Endothelial cell (in vitro differentiated cells): ENCODE measurements around the gene PRKACG. TPM values are rescaled to one million over a fixed set of nuclear protein-coding genes. Genes with fewer than 3 reads are reported as not detected.

ENCODE experiments used
- DNase-seq: peaks from one replicate; pipeline ENCODE4 v3.0.0; 2021; ENCODE audit warnings: low spot score
- H3K27ac Mint-ChIP-seq: one replicate; pipeline ENCODE4 v1.8.0; 2021; ENCODE audit warnings: mixed read lengths, inconsistent platforms; ENCODE audit not compliant: unreplicated experiment
- H3K27me3 Mint-ChIP-seq: one replicate; pipeline ENCODE4 v1.8.0; 2021; ENCODE audit warnings: mild to moderate bottlenecking, moderate library complexity, mixed read lengths, inconsistent platforms; ENCODE audit not compliant: unreplicated experiment
- H3K36me3 Mint-ChIP-seq: one replicate; pipeline ENCODE4 v1.8.0; 2021; ENCODE audit warnings: mild to moderate bottlenecking, low read depth, mixed read lengths, inconsistent platforms; ENCODE audit not compliant: unreplicated experiment
- H3K4me1 Mint-ChIP-seq: one replicate; pipeline ENCODE4 v1.8.0; 2021; ENCODE audit warnings: mild to moderate bottlenecking, mixed read lengths, inconsistent platforms; ENCODE audit not compliant: unreplicated experiment
- H3K4me3 Mint-ChIP-seq: one replicate; pipeline ENCODE4 v1.8.0; 2021; ENCODE audit warnings: mild to moderate bottlenecking, mixed read lengths, inconsistent platforms; ENCODE audit not compliant: unreplicated experiment
- H3K9me3 Mint-ChIP-seq: one replicate; pipeline ENCODE4 v1.8.0; 2021; ENCODE audit warnings: mixed read lengths, inconsistent platforms; ENCODE audit not compliant: unreplicated experiment
- total RNA-seq: library from RNA; stranded (reverse); fragmentation: NEBNext Ultra II Directional; extraction: Animal tissue kit (Norgen Biotek cat#: 25700); gene quantifications from one replicate; pipeline ENCODE4 v1.2.1, GENCODE V29; 2021; ENCODE audit not compliant: unreplicated experiment
- TF ChIP-seq, protein P1 (sequence below): fragments of 200-600 bp; sonication (generic); IDR thresholded peaks from one replicate; pipeline ENCODE4 v1.5.0; 2021; ENCODE audit warnings: antibody characterized with exemption; ENCODE audit not compliant: unreplicated experiment

Gene PRKACG
- total RNA-seq, 1 donor from 2014 or later = not detected

DNA sequence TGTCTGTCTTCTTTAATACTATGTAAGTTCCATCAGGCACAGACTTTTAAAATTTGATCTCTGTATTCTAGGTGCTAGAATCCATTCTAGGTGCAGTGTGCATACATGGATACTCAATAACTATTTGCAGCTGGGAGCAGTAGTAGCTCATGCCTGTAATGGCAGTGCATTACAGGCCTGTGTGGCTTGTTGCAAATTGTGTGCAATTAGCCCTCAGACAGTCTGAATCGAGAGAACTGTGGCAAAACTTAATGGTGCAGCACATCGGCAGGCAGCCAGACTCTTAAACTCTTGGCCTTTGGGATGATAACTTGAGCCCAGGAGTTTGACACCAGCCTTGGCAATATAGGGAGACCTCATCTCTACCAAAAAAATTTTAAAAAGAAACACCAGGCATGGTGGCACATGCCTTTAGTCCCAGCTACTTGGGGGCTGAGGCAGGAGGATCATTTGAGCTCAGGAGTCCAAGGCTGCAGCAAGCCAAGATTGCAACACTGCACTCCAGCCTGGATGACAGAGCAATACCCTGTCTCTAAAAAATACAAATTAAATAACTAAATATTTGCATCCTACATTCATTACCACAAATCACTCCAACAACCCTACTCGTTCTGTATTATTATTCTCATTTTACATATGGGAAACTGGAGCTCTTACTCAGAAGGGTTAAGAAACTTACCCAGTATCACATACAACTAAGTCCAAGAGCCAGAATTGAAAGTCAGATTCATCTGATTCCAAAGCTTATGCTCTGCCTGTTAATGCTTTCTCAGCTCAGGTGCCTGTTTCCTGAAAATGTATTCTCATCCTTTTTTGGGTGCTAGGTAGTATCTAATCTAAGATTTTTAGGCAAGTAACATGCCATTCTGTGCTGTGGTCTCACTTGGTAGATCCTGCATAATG is 30.1 kb downstream of the PRKACG start:
- no peaks in the 10 kb centered on the region for H3K9me3 Mint-ChIP-seq
- peaks cover 1% of the 10 kb centered on the region for H3K27me3 Mint-ChIP-seq
- no peak overlapping the region for H3K27ac Mint-ChIP-seq
- peaks cover 30% of the 10 kb centered on the region for H3K4me1 Mint-ChIP-seq
- H3K36me3 Mint-ChIP-seq = no peaks in the 10 kb centered on the region
- no peak for DNase-seq
- TF ChIP-seq, protein P1, sequence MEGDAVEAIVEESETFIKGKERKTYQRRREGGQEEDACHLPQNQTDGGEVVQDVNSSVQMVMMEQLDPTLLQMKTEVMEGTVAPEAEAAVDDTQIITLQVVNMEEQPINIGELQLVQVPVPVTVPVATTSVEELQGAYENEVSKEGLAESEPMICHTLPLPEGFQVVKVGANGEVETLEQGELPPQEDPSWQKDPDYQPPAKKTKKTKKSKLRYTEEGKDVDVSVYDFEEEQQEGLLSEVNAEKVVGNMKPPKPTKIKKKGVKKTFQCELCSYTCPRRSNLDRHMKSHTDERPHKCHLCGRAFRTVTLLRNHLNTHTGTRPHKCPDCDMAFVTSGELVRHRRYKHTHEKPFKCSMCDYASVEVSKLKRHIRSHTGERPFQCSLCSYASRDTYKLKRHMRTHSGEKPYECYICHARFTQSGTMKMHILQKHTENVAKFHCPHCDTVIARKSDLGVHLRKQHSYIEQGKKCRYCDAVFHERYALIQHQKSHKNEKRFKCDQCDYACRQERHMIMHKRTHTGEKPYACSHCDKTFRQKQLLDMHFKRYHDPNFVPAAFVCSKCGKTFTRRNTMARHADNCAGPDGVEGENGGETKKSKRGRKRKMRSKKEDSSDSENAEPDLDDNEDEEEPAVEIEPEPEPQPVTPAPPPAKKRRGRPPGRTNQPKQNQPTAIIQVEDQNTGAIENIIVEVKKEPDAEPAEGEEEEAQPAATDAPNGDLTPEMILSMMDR = no peak
- no peak overlapping the region for H3K4me3 Mint-ChIP-seq

DNA sequence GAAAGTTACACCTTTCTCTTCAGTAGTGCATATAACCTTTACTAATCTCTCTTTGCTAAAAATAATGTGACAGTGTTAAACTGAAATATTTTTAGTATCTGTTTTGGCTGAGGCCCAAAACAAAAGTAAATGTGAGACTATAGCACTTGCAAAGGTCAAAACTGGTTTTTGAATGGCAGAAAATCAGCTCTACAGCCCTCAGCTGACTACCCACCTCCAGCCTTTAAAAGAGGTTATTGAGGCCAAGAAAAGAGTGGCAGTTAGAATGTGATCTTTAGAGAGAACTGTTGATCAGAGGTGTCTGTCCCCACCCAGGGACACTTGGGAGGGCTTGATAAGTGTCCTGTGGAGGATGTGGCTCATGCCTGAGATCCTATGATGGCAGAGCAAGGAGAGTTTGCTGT is 30.9 kb downstream of the PRKACG start:
- H3K4me1 Mint-ChIP-seq = peaks cover 33% of the 10 kb centered on the region
- TF ChIP-seq, protein P1 = no peak
- H3K27me3 Mint-ChIP-seq = peaks cover 1% of the 10 kb centered on the region
- H3K36me3 Mint-ChIP-seq = no peaks in the 10 kb centered on the region
- DNase-seq = no peak
- no peak overlapping the region for H3K27ac Mint-ChIP-seq
- no peak overlapping the region for H3K4me3 Mint-ChIP-seq
- no peaks in the 10 kb centered on the region for H3K9me3 Mint-ChIP-seq

DNA sequence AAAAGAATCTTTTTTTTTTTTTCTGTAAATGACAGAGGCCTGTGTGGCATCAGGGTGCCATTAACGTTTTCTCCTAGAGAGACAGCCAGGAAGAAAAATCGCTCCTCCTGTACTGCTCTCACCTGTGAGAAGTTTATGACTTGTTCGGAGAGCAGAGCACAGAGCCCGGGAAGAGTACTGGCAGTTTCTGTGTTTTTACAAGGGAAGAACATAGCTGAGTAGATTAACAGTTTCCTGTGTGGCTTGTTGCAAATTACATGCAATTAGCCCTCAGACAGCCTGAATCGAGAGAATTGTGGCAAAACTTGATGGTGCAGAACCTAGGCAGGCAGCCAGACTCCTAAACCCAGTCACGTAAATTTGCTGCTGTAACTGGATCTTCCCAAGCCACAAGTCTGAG is 32.1 kb downstream of the PRKACG start:
- Mint-ChIP-seq H3K27me3 (peaks cover 3% of the 10 kb centered on the region), H3K4me3 (no peak overlapping the region), H3K27ac (no peak overlapping the region), H3K4me1 (peaks cover 34% of the 10 kb centered on the region), H3K36me3 (no peaks in the 10 kb centered on the region), H3K9me3 (no peaks in the 10 kb centered on the region)
- TF ChIP-seq, protein P1 = no peak
- DNase-seq = no peak

DNA sequence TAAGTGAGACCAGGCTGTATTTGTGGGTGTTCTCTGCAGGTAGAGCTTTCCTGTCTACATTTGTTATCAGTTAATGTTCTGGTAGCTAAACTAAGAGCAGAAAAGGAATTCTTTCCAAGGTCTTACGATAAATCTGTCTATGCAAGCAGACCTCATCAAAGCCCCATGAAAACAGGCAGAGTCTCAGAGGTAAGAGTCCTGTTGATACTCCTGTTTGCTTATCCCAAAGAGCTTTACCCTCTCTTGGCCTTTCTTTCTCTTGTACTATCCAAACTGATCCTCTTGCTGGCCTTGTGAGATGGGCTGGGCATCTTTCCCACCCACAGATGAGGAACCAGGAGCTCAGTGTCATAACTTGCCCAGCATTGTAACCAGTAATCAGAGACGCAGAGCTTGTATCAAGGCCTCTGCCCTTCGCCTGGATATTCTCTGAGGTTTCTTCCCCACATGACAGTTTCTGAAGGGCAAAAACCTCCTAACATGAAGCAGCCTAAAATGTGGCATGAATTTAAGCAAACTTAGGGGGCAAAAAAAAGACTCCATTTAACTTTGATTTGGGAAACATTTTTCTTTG is 33.5 kb downstream of the PRKACG start:
- Mint-ChIP-seq H3K27me3 (peaks cover 4% of the 10 kb centered on the region), H3K4me1 (peaks cover 34% of the 10 kb centered on the region), H3K4me3 (no peak overlapping the region), H3K9me3 (no peaks in the 10 kb centered on the region), H3K27ac (no peak overlapping the region), H3K36me3 (no peaks in the 10 kb centered on the region)
- DNase-seq = no peak
- TF ChIP-seq, protein P1 = no peak
